ENCODE measurements around the gene PRG2.

GRCh38 chr11:57397394-57397990 lies 7.0 kb upstream of the PRG2 start:
- TF ChIP-seq CTCF (IDR thresholded peaks at IDR 0.05 in 4 of 5, conservative IDR thresholded peaks at IDR 0.05 in 1 of 5), result no peak
- no peak for TF ChIP-seq POLR2A (IDR thresholded peaks at IDR 0.05)
